GM18519 (cell line): ENCODE data around the gene ABCB6.
"Not testable (repeated sequence)": the region's sequence is repeated elsewhere in the genome, so short reads cannot be mapped to it uniquely, and the experiment has no call there.

ENCODE experiments used
- ATAC-seq: cut with Tn5 transposase; IDR thresholded peaks from one replicate; pipeline ENCODE4 v1.9.1; 2021; ENCODE audit warnings: mild to moderate bottlenecking, moderate library complexity; ENCODE audit not compliant: unreplicated experiment, low FRiP score

Gene ABCB6

GRCh38 chr2:219218732-219219701, at the start of gene ABCB6:
Gene ABCB6, minus strand, starts transcription at chr2:219218958. Its CDS starts 285 bp downstream, at chr2:219218673.
- peak; percentile 51 for ATAC-seq

GRCh38 chr2:219268294-219268693, 49.5 kb upstream of the ABCB6 start:
- no peak for ATAC-seq

GRCh38 chr2:219266886-219267285, 48.1 kb upstream of the ABCB6 start:
- no peak for ATAC-seq

GRCh38 chr2:219266232-219266631, 47.5 kb upstream of the ABCB6 start:
- ATAC-seq: no peak

- ATAC-seq: no peak
Observed at GRCh38 chr2:219261024-219261855, 42.5 kb upstream of the ABCB6 start.

- not testable (repeated sequence) for ATAC-seq
Observed at GRCh38 chr2:219258942-219259341, 40.2 kb upstream of the ABCB6 start.

GRCh38 chr2:219254590-219255201, 35.9 kb upstream of the ABCB6 start:
- peak; percentile 25 for ATAC-seq

- peak; percentile 50 for ATAC-seq
Observed at GRCh38 chr2:219253753-219254589, 35.2 kb upstream of the ABCB6 start, which contains the start of gene TUBA4A. Gene TUBA4A, minus strand, starts transcription at chr2:219253918. Its CDS starts 60 bp downstream, at chr2:219253858.

- ATAC-seq: peak; percentile 8
Observed at GRCh38 chr2:219252900-219253752, 34.4 kb upstream of the ABCB6 start, which contains the start of gene TUBA4B. Gene TUBA4B, plus strand, starts transcription at chr2:219253243. Its CDS starts 165 bp downstream, at chr2:219253408.

GRCh38 chr2:219252570-219252899, 33.8 kb upstream of the ABCB6 start:
- no peak for ATAC-seq

GRCh38 chr2:219252084-219252483, 33.3 kb upstream of the ABCB6 start:
- no peak for ATAC-seq

GRCh38 chr2:219251656-219252055, 32.9 kb upstream of the ABCB6 start:
- no peak for ATAC-seq

- ATAC-seq: no peak
Observed at GRCh38 chr2:219250049-219250781, 31.5 kb upstream of the ABCB6 start.

GRCh38 chr2:219249203-219249980, 30.6 kb upstream of the ABCB6 start:
- no peak for ATAC-seq

- no peak for ATAC-seq
Observed at GRCh38 chr2:219248845-219249202, 30.1 kb upstream of the ABCB6 start.

- no peak for ATAC-seq
Observed at GRCh38 chr2:219247678-219248642, 29.2 kb upstream of the ABCB6 start.
